ENCODE results near the gene CAMTA1. TPM values are rescaled to one million over a fixed set of nuclear protein-coding genes. Genes with fewer than 3 reads are reported as not detected.

Gene CAMTA1
- total RNA-seq, 1 donor from 2014 or later, result 72.4 TPM

GRCh38 chr1:7558921-7559869 is 773.9 kb downstream of the CAMTA1 start:
- ATAC-seq (no peak), DNase-seq (ENCODE audit: low spot score) (no peak)
- intact Hi-C loops (cut with DNase I), result no loop called here

DNA sequence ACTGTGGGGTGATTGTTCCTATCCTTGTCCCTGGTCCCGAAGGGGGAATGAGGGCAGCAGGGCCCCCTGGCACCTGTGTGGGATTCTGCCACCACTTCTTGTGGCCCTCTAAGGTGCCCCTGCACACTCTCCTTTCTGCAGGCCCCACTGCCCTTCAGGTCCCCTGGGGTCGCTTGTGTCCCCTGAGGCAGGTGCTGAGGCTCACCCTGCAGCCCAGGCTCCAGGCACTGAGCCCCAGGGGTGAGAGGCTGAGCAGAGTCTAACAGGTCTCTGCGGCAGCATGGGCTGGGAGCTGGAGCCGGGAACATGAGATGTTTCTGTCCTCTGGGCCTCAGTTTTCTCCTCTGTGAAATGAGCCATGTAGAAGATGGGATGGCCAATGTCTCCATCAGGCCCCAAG is 774.9 kb downstream of the CAMTA1 start:
- intact Hi-C loops (cut with DNase I), result no loop called here
- no peak for DNase-seq (ENCODE audit: low spot score)
- no peak for ATAC-seq

- no peak for DNase-seq (ENCODE audit: low spot score)
- intact Hi-C loops (cut with DNase I), result no loop called here
- ATAC-seq, result no peak
Measured at GRCh38 chr1:7560601-7561181, 775.4 kb downstream of the CAMTA1 start.

GRCh38 chr1:7561331-7561921 is 776.2 kb downstream of the CAMTA1 start:
- DNase-seq (ENCODE audit: low spot score) (no peak), ATAC-seq (no peak)
- intact Hi-C loops (cut with DNase I), result no loop called here

GRCh38 chr1:7561936-7562728 is 776.9 kb downstream of the CAMTA1 start:
- DNase-seq (ENCODE audit: low spot score), result no peak
- ATAC-seq, result no peak
- intact Hi-C loops (cut with DNase I), result no loop called here

DNA sequence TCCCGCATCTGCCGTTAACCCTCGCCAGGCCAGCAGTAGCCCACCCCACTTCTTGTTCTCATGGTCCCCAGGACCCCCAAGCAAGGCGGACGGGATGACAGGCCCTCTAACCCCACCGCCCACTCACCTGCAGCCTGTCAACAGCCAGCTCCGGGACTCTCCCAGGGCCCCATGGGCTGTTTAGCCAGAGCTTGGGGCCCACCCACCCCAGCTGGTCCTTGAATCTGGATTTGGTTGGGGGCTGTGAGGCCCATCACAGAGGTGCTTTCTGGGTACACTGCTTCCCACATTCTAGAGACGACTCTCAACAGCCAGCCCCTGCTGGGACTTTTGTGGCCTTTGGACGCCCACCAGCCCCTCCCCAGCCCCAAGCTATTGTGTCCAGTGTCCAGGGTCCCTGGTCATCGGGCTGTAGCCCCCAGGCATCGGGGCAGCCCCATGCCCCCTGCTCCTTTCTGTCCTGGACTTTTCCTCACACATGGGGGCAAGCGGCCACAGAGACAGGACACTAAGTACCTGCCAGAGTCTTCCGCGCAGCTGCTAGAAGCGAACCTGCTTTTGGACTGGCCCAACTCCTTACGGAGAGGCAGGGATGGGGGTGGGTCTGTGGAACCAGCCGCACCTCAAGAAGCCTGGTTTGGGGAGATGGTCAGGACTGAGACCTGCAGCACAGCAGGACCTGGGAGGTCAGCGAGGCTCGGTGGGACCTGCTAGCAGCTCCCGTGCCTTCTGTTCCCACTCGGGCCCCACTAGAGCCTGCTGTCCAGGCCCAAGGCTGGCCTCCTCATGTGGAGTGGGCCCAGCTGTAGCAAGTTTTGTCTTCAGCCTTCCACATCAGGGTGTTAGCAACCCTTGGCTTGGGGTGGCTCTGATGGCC is 777.7 kb downstream of the CAMTA1 start:
- intact Hi-C loops (cut with DNase I), result no loop called here
- no peak for DNase-seq (ENCODE audit: low spot score)
- ATAC-seq, result no peak

DNA sequence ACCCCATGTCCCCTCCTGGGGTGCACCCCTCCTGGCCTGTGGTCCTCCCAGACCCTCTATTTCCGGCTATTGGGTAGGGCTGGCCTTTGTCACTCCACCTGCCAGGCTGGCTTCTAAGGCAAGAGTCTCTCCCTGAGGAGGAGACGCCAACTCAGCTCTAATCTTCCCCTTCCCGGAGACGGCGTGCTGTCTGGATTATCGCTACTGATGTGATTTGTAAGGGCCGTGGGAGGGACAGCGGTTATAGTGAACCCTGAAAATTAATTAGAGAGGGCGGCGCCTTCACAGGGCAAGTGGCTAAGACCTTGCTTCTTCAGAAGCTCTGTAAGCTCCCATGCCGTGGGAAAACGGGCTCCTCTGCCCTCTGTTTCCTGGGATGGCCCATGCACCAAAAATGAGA is 778.9 kb downstream of the CAMTA1 start:
- ATAC-seq, result no peak
- intact Hi-C loops (cut with DNase I), result no loop called here
- no peak for DNase-seq (ENCODE audit: low spot score)

DNA sequence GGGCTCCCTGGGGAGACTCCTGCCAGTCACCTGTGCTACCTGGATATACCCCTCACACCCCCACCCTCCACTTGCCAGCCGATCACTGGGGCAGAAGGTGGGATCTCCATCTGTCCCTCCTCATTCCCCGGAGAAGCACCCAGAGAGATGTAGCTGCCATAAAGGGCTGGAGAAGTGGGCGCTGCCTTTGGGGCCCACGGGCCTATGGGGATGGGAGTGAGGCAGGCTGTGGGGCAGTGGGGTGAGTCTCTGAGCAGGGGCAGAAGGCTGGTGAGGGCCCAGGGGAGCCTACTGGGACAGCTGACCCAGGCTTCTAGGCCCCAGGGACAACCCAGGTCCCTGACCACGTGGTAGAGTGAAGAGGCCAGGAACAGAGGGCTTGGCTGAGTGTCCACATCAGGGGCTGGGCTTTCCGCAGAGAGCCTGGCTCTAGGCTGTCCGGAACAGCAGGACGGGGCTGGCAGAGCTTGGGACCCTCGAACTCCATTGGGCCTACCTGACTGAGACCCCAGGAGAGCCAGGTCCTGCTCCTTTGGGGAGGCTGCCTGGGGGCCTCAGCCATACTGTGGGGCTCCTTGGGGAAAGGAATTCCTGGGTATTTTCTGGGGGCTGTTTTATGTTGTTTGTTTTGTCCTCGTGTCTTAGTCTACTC is 780.0 kb downstream of the CAMTA1 start:
- intact Hi-C loops (cut with DNase I), result loop anchor here (5.0 kb wide), 1 partner anchor 228 kb away; no protein-coding TSS in a partner anchor
- ATAC-seq, result no peak
- no peak for DNase-seq (ENCODE audit: low spot score)

GRCh38 chr1:7566417-7567375 is 781.4 kb downstream of the CAMTA1 start:
- intact Hi-C loops (cut with DNase I), result loop anchor here (5.0 kb wide), 1 partner anchor 229 kb away; no protein-coding TSS in a partner anchor
- no peak for DNase-seq (ENCODE audit: low spot score)
- ATAC-seq, result no peak

GRCh38 chr1:7567376-7567775 is 782.1 kb downstream of the CAMTA1 start:
- ATAC-seq (no peak), DNase-seq (ENCODE audit: low spot score) (no peak)
- intact Hi-C loops (cut with DNase I), result loop anchor here (5.0 kb wide), 1 partner anchor 230 kb away; no protein-coding TSS in a partner anchor

GRCh38 chr1:7568053-7568452 is 782.8 kb downstream of the CAMTA1 start:
- intact Hi-C loops (cut with DNase I), result loop anchor here (5.0 kb wide), 1 partner anchor 231 kb away; no protein-coding TSS in a partner anchor
- ATAC-seq, result no peak
- DNase-seq (ENCODE audit: low spot score), result no peak

DNA sequence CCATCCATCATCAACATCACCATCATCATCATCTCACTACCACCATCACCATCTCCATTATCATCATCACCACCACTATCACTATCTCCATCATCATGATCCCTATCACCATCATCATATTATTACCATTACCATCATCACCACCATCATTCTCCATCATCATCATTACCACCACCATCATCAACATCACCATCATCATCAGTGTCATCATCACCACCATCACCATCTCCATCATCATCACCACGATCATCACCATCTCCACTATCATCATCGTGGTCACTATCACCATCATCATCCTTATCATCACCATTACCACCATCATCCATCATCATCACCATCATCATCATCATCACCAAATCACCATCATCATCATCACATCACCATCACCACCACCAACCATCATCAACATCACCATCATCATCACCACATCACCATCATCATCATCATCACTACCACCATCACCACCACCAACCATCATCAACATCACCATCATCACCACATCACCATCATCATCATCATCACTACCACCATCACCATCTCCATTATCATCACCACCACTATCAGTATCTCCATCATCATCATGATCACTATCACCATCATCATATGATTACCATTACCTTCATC is 783.8 kb downstream of the CAMTA1 start:
- intact Hi-C loops (cut with DNase I), result loop anchor here (5.0 kb wide), 1 partner anchor 232 kb away; no protein-coding TSS in a partner anchor
- DNase-seq (ENCODE audit: low spot score) (no peak), ATAC-seq (no peak)

DNA sequence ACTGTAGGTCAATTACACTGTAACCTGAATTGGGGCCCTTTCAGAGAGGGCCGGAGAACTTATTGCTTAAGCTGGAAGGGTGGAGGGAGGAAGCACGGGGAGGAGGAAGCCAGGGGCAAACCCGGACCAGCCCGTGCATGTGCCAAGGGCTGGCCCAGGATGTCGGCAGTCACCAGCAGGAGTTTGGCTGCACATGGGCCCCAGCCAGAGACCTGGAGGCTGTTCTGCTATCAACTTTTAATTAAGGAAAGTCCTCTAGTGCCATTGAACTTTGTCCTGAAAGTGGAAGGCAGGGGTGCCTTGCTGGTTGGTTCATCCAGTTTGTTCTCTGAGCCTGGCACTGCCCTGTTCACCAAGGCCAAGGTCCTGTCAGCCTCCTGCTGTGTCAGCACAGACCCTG is 785.1 kb downstream of the CAMTA1 start:
- DNase-seq (ENCODE audit: low spot score) (no peak), ATAC-seq (no peak)
- intact Hi-C loops (cut with DNase I), result no loop called here

DNA sequence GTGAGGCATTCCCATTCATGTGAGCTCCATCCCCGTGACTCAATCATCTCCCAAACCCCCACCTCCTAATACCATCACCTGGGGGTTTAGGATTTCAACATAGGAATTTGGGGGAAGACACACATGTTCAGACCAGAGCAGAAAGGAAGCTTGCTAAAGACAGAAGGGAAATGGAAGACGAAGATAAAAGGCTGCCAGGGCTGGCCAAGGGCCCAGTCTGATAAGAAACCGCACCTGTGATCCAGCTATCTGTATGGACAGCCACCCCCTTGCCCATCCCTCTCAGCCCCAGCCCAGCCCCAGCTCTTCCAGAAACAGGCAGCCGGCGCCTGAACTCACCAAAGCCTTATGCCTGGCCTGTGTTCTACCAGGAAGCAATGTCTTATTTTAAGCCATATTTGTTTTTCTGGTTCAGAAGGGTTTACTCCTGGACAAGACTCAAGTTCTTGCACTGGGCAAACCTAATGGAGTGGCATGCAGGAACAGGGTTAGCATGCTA is 787.4 kb downstream of the CAMTA1 start:
- ATAC-seq, result no peak
- intact Hi-C loops (cut with DNase I), result no loop called here
- no peak for DNase-seq (ENCODE audit: low spot score)

- intact Hi-C loops (cut with DNase I), result no loop called here
- no peak for DNase-seq (ENCODE audit: low spot score)
- no peak for ATAC-seq
Measured at GRCh38 chr1:7573481-7573880, 788.2 kb downstream of the CAMTA1 start.

Data from sciatic nerve (tissue), 2 donors.